Activated CD4-positive, alpha-beta T cell treated with anti-CD3 and anti-CD28 coated beads, Interleukin-2, amount 50 U/mL, for 24 hours (primary cell): ENCODE results near the gene S100A3.
A peak's percentile ranks its signal among the peaks of the same experiment; 100 is the strongest.

Experiments
- DNase-seq, 2 donors: peaks; one replicate each; pipeline ENCODE4 v3.0.0-alpha.2; 2020; ENCODE audit warnings: low read depth in 1 of 2, low spot score in 1 of 2

Gene S100A3

GRCh38 chr1:153549741-153550397, 811 bp upstream of the S100A3 start:
- DNase-seq: no peak

- DNase-seq: no peak
Observed at GRCh38 chr1:153547560-153548551, 1.2 kb downstream of the S100A3 start.

GRCh38 chr1:153546796-153547559, 2.1 kb downstream of the S100A3 start:
- no peak for DNase-seq

DNA sequence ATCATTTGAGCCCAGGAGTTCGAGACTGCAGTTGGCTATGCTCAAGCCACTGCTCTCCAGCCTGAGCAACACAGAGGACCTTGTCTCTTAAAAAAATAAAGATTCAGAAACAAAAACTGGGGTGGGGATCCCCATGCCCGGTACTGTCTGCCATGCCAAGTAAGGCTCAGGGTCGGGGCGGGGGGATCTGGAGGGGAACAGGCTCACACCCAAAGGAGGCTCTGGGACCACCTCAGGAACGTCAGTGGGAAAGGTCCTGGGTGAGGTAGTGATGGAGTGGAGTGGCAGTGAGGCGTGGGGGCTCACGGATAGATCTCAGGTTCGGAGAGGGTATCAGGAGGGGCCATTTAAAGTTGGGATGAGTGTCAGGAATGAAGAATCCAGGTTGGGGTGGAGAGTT, 2.7 kb downstream of the S100A3 start:
- DNase-seq: no peak

- peak; percentile 80 to 92 for DNase-seq
Observed at GRCh38 chr1:153545067-153546055, 3.7 kb downstream of the S100A3 start, which contains the start of gene S100A4. TSS of gene S100A4 (minus strand) at chr1:153545806. CDS start at chr1:153544794, 1,012 bp downstream.

- no peak for DNase-seq
Observed at GRCh38 chr1:153544453-153545066, 4.5 kb downstream of the S100A3 start.

DNA sequence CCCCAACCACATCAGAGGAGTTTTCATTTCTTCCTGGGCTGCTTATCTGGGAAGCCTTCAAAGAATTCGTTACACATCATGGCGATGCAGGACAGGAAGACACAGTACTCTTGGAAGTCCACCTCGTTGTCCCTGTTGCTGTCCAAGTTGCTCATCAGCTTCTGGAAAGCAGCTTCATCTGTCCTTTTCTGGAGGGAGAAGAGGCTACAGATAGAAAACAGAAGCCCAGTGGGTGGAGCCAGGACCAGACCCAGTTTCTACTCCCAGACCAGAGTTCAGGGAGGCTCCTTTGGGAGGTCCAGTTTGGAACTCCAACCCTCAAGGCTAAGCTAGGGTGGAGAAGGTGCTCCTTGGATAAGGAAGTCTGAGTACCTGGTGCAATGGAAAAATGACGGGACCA, 5.3 kb downstream of the S100A3 start:
- DNase-seq: no peak

GRCh38 chr1:153542956-153543711, 5.9 kb downstream of the S100A3 start:
- no peak for DNase-seq

DNA sequence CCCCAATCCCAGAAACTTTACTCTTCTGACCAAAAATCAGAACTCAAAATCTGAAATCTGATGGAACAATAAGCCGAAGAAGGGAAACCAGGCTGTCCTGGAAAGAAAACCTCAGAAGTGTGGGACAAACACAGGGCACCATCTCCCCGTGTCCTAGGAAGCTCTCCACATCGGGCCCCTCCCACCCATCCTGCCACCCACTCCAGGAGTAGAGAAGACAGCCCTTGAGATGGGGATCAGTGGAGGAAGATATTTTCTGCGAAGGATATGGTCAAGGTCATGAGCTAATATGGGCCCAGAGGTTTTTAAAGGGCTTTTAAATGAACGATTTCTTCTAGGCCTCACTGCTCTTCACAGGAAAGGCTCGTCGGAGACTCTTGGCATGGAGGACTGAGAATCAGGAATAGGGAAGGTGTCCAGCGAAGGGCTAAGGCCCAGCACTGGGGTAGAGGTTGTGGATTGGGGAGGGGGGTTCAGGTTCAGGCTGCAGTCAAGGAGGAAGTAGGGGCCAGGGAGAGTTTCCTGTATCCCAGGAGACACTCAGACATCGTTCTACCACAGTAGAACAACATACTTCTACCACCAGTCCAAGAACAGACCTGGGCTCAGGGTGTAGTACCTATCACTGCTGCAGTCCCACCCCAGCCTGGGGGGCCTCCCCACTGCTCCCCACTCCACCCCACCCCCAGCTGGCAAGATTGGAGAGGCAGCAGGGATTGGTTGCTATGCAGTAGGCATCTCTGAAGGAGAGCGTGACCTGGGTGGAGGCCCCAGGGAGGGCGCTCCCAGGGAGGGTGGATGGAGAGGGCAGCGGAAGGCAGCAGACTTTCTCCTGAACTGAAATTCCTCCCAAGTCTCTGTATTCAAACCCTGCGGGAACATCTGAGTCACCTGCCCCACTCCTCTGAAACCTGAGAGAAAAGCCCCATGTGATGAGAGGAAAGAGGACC, 7.1 kb downstream of the S100A3 start:
- DNase-seq: no peak

GRCh38 chr1:153540394-153541361, 8.4 kb downstream of the S100A3 start, which contains the start of gene S100A5:
TSS of gene S100A5 (minus strand) at chr1:153540934. CDS start at chr1:153540191, 743 bp downstream.
- DNase-seq: peak in 1 of 2 donors; percentile 53

DNA sequence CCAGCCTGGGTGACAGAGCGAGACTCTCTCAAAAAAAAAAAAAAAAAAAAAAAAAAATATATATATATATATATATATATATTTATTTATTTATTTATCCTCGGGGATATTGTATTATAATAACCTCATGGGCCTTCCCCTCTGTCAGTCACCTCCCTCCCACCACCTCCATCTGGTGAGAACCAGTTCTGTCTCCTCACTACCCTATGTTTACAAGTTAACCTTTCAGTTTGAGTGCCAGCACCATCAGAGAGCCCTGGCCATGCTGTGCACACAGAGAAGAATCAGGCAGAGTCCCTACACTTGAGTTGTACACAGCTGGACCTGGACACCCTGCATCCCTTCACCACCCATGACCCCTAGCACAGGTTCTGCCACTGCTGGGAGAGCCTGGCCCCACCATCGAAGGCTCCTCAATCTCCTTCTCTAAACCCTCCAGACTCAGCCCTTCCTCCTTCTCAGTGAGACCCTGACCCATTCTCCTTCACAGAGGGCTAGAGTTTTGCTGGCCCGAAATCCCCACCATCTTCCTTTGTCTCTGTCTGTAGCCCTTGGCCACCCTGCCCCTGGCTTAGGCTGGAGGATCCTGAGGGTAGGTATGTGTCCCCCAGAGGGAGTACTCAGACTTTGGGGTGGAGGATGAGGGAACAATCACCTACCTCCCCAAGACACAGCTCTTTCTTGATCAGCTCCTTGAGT, 9.5 kb downstream of the S100A3 start:
- DNase-seq: no peak

GRCh38 chr1:153538315-153538821, 10.7 kb downstream of the S100A3 start:
- DNase-seq: no peak

DNA sequence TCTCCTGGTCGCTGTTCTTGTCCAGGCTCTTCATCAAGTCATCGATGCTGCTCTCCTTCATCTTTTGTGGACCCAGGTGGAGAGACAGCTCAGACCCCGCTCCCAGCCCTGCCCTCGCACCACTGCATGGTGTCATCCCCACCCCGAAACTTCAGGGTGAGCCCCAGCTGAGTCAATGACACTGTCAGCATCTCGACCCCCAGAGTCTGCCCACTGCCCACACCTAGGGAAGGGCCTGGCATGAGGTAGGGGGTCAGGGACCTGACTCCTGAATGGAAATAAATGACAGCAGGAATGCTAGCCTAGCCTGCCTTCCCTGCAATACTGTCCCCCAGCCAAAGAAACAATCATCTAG, 11.7 kb downstream of the S100A3 start:
- DNase-seq: no peak

- no peak for DNase-seq
Observed at GRCh38 chr1:153536671-153537375, 12.2 kb downstream of the S100A3 start.

DNA sequence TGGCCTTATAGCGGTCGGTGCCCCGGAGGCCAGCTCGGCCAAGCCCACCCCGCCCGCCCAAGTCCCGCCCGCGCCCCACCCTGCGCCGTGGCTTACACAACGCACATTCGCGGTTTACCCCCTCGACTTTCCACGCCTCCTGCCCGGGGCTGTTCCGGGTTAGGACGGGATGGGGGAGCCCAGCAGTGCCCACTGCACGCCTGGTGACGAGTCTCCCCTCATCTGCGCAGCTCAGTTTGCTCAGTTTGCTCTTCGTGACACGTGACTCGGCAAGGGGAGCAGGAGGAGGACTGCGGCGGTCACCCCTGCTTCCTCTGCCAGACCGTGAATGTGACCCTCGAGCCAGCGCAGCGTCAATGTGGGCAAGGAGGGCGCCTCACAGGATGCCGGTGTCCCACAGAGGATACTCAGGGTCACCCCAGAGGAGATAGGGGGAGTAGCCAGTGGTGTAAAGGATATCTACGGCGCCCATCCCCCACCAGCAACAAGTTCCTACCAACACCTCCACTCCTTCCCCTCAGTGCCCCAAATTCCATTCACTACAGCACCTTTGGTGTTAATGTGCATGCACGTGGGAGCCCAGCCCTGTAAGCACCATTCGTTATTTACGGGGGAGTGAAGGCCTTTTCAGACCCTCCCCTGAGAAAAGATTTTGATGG, 12.9 kb downstream of the S100A3 start:
- peak; percentile 63 to 78 for DNase-seq
